ENCODE measurements around the gene RAB1A. TPM values are rescaled to one million over a fixed set of nuclear protein-coding genes. Genes with fewer than 3 reads are reported as not detected.

Gene RAB1A
- total and polyA plus RNA-seq, 12 donors = 53.8 to 235 (median 136) TPM

DNA sequence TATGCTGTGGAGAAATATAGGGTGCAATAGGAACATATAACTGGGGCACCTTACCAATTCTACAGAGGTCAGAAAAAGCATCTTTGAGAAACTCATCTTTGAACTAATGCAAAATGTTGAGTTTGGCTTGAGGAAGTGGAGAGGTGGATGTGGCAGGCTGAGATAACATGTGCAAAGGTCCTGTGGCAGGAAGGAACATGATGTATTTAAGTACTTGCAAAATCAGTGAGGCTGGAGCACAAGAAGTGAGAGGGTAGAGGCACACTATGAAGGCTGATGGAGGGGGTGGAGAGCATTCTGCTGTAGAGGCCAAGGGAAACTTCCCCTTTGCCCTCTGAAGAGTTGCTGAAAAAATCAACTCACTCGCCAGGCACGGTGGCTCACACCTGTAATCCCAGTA, 14.7 kb upstream of the RAB1A start:
- Histone ChIP-seq H3K27me3 (no peaks in the 10 kb centered on the region), H3K9me3 (replicated peaks in 1 of 3) (no peaks in the 10 kb centered on the region), H3K4me1 (replicated peaks in 1 of 2) (peaks cover 0 to 6% of the 10 kb centered on the region in 2 donors), H3K27ac (no peak overlapping the region), H3K4me3 (no peak overlapping the region), H3K36me3 (replicated peaks in 1 of 2) (no peaks in the 10 kb centered on the region)
- DNase-seq = no peak
- intact Hi-C loops (cut with DNase I) = no loop called here
- TF ChIP-seq CTCF (IDR thresholded peaks at IDR 0.05) = no peak
- no peak for TF ChIP-seq POLR2A (IDR thresholded peaks at IDR 0.05)
- 43 to 94% (median 56%) methylated on average over 1 to 2 of the region's 2 CpGs for WGBS, 4 donors

- DNase-seq = peak in 1 of 7 donors; percentile 26
- H3K4me1 ChIP-seq (replicated peaks in 1 of 2) = peaks cover 0 to 6% of the 10 kb centered on the region in 2 donors
- intact Hi-C loops (cut with DNase I) = no loop called here
- no peaks in the 10 kb centered on the region for H3K27me3 ChIP-seq
- TF ChIP-seq POLR2A (IDR thresholded peaks at IDR 0.05) (no peak), CTCF (IDR thresholded peaks at IDR 0.05) (peak in 4 of 6 experiments; percentile 14 to 31 (median 22))
- H3K9me3 ChIP-seq (replicated peaks in 1 of 3) = no peaks in the 10 kb centered on the region
- H3K36me3 ChIP-seq (replicated peaks in 1 of 2) = no peaks in the 10 kb centered on the region
- H3K4me3 ChIP-seq = no peak overlapping the region
- no peak overlapping the region for H3K27ac ChIP-seq
Observed at GRCh38 chr2:65142515-65142914, 12.6 kb upstream of the RAB1A start.

DNA sequence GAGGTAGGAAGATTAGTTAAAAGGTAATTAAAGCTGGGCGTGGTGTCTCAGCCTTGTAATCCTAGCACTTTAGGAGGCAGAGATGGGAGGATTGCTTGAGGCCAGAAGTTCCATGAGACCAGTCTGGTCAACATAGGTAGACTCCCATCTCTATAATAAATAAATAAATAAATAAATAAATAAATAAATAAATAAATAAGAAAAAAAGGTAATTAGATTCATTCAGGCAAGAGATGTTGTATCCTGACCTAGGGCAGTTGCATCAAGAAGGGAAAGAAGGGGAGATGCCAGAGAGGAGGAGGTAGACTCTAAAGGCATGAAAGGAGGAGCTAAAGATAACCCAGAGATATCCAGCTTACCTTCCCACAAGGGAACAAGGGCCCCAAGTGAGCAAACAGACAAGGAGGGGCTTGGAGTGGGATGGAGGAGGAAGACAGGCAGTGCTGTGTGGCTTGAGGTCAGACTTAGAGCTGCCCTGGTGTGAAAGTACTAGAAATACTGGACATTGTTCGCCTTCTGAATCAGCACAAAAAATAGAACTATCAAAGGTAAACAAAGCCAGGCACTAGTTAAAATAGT, 7.4 kb upstream of the RAB1A start:
- Histone ChIP-seq H3K4me1 (replicated peaks in 1 of 2) (no peaks in the 10 kb centered on the region), H3K9me3 (replicated peaks in 1 of 3) (no peaks in the 10 kb centered on the region), H3K36me3 (replicated peaks in 1 of 2) (no peaks in the 10 kb centered on the region), H3K4me3 (no peak overlapping the region), H3K27ac (no peak overlapping the region), H3K27me3 (no peaks in the 10 kb centered on the region)
- intact Hi-C loops (cut with DNase I) = no loop called here
- TF ChIP-seq POLR2A (IDR thresholded peaks at IDR 0.05) (no peak), CTCF (IDR thresholded peaks at IDR 0.05) (no peak)
- DNase-seq = no peak
- 91 to 98% (median 94%) methylated on average over 2 of the region's 2 CpGs for WGBS, 4 donors

DNA sequence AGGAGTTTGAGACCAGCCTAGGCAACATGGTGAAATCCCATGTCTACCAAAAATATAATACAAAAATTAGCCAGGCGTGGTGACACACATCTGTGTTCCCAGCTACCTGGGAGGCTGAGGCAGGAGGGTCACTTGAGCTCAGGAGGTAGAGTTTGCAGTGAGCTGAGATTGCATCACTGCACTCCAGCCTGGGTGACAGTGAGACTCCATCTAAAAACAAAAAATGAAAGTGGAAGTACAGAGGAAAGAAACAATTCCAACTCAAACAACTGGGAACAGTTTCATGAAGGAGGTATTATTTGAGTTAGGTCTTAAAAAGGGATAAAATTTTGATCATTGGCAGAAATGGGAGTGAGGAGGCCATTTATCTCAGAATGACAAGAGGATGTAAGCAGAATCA, 6.3 kb upstream of the RAB1A start:
- Histone ChIP-seq H3K27ac (no peak overlapping the region), H3K4me3 (no peak overlapping the region), H3K36me3 (replicated peaks in 1 of 2) (no peaks in the 10 kb centered on the region), H3K27me3 (no peaks in the 10 kb centered on the region), H3K4me1 (replicated peaks in 1 of 2) (peaks cover 0 to under 1% of the 10 kb centered on the region in 2 donors), H3K9me3 (replicated peaks in 1 of 3) (no peaks in the 10 kb centered on the region)
- DNase-seq = no peak
- TF ChIP-seq CTCF (IDR thresholded peaks at IDR 0.05) (no peak), POLR2A (IDR thresholded peaks at IDR 0.05) (no peak)
- 85 to 100% (median 90%) methylated on average over 1 of the region's 1 CpG for WGBS, 4 donors
- intact Hi-C loops (cut with DNase I) = no loop called here
